HG03103 (cell line): ENCODE data around the gene TMX1.
A peak's percentile ranks its signal among the peaks of the same experiment; 100 is the strongest.

Source experiments
- ATAC-seq: cut with Tn5 transposase; IDR thresholded peaks from one replicate; pipeline ENCODE4 v1.9.1; 2021; ENCODE audit warnings: low read depth; ENCODE audit not compliant: unreplicated experiment

Gene TMX1

DNA sequence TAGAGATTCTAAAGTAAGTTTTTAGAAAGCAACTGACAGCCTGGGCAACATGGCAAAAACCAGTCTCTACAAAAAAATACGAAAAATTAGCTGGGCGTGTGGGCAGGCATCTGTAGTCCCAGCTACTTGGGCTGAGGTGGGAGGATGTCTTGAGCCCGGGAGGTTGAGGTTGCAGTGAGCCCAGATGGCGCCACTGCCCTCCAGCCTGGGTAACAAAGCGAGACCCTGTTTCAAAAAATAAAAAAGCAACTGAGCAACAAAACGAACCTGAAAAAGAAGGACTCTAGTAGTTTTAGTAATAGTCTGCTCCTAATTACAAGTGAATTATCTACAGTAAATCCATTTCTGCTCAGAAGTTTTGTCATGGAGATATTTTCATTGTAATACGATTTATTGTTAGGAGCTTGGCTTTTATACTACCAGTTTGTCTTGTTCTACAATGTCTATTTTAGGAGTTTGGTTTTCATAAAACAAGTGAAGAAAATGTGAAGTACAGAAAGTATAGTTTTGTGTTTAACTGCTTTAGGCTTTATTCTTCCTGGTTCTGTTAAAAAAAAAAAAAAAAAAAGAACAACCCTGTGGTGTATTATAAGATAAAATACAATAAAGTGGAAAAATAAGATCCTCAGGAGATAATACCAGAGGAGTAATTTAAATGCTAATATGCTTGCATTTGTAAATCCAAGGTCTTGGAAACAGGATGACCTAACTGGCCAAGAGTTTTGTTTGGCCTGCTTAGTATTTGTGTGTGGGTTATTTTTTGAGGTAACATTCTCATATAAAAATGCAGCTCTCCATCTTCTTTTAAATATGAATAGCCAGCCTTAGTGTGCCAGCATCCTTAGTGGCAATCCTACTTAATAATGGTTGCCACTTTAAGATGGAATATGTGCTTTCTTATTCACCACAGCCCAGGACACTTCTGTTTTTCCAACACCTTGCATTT, 2.8 kb downstream of the TMX1 start:
- ATAC-seq = no peak

DNA sequence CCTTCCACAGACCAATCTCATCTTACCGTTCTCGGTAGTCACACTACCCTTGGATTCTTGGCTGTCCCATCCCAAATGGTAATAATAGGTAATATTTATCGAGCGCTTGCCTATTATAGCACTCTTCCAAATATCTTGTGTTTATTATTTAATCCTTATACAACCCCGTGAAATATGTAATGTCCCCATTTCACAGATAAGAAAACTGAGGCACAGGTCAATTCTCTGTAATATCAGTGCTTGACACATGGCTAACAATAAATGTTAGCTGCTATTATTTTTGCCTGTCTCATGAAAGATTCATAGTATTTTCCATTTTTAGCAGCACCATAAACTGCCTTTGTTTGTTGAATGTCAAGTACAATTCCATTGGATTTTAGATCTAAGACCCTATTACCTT, 4.5 kb downstream of the TMX1 start:
- ATAC-seq = no peak

- ATAC-seq = no peak
Observed at GRCh38 chr14:51246032-51246431, 6.0 kb downstream of the TMX1 start.

DNA sequence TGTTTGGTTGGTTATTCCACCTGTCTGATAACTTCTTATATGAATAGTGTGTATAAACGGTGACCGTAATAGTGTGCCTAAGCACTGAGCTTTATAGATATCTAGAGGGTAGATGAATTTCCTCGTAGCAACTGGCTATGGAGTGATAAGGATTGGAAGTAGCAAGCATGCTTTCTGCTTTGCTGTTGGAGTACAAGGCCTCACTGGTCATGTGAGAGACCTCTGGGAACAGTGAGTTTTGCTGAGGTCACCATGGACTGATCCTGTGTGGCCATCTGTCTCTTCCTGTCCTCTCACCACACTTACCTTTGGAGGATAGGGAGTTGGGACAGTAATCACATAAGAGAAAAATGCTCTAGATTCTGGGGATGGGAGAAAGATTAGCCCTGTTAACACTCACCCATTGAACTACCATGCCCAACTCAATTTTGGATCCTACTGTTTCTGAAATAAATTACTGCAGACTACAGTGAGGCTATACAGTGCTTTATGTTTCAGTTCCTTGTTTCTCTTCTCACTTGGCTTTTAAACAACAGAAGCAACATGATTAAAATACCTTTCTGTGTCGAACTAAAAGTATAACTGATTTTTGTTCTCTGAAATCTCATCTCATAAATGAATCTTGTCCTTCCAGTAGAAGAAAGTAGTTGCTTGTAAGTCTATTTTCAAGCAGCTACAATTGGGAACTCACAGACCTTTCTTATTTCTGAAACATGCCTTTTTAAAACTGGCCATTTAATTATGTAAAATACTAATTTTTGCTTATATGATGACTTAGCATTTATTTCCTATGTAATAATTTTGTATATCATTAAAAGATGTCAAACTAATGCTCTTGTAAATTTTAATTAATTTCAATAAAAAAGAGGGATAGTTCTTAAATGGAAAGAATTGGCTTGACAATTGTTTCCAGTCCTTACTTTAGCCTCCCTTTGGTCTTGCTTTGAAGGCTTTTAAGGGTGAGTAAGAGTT, 8.3 kb downstream of the TMX1 start:
- ATAC-seq = peak; percentile 85

GRCh38 chr14:51251486-51251885, 11.4 kb downstream of the TMX1 start:
- no peak for ATAC-seq

GRCh38 chr14:51253880-51254279, 13.8 kb downstream of the TMX1 start:
- no peak for ATAC-seq

DNA sequence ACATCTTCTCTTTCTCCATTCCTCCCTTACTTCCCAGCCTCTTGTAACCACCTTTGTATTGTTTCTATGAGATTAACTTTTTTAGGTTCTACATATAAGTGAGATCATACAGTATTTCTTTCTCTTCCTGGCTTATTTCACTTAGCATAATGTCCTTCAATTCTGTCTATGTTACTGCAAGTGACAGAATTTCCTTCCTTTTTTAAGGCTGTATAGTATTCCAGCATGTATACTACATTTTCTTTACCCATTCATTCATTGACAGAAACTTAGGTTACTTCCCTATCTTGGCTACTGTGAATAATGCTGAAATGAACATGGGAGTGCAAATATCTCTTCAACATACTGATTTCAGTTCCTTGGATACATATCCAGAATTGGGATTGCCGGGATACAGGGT, 18.2 kb downstream of the TMX1 start:
- no peak for ATAC-seq

- no peak for ATAC-seq
Observed at GRCh38 chr14:51258788-51259187, 18.7 kb downstream of the TMX1 start.

GRCh38 chr14:51260225-51260624, 20.2 kb downstream of the TMX1 start:
- ATAC-seq = no peak

GRCh38 chr14:51261151-51261550, 21.1 kb downstream of the TMX1 start:
- no peak for ATAC-seq

GRCh38 chr14:51262868-51263267, 22.8 kb downstream of the TMX1 start:
- ATAC-seq = no peak

GRCh38 chr14:51269634-51270033, 29.6 kb downstream of the TMX1 start:
- no peak for ATAC-seq

GRCh38 chr14:51276605-51277004, 36.6 kb downstream of the TMX1 start:
- no peak for ATAC-seq

GRCh38 chr14:51277753-51278415, 37.8 kb downstream of the TMX1 start:
- ATAC-seq = no peak

DNA sequence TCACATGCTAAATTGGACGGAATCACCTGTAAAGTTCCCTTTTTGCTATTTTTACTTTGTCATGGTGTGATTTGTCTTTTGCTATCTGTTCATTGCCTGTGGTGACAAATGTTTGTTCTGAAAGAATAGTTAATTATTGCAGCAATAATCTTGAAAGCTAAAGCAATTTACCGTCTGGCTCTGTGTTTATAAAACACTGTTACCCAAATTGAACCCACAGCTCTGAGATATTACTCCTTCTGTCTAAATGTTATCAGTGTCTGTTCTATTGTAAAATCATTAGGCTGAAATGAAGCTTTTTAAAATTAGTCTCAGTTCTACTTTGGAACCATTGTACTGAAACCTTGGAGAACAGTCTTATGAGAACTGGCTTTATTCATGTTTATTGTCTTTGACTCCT, 42.5 kb downstream of the TMX1 start:
- no peak for ATAC-seq

- ATAC-seq = no peak
Observed at GRCh38 chr14:51283402-51284085, 43.5 kb downstream of the TMX1 start.

DNA sequence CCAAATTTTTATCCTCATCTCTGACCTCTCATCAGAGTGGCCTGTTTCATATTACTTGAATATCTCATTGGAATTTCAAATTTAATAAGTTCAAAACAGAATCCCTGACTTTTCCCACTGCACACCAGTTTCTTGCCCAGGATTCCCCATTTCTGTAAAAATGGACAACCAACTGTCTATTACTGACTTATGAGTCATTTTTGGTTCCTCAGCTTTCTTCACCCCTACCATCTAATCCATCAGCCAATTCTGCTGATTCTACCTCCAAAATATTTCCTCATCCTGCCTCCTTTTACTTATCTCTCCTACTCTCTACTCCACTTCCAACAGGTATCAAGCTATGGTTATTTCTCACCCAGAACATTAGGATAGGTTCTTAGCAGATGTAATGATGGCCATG, 44.2 kb downstream of the TMX1 start:
- no peak for ATAC-seq

GRCh38 chr14:51285120-51285519, 45.1 kb downstream of the TMX1 start:
- no peak for ATAC-seq

DNA sequence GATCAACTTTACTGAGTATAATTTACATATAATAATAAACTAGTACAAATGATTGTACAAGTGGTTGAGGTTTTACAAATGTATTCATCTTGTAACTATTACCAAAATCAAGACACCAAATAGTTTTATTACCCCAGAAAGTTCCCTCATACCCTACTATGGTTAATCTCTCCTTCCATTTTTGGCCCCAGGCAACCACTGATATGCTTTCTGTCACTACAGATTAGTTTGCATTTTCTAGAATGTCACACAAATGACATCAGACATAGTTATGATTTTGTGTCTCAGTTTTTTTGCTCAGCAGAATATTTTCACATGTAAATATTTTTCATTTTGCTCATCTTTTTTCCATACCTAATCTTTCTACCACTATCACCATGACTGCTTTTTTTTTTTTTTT, 49.1 kb downstream of the TMX1 start:
- ATAC-seq = no peak

- ATAC-seq = no peak
Observed at GRCh38 chr14:51290132-51290531, 50.1 kb downstream of the TMX1 start.
